Epithelial cell of proximal tubule (primary cell): Measurements from ENCODE around the gene UBL7. TPM values are rescaled to one million over a fixed set of nuclear protein-coding genes. Genes with fewer than 3 reads are reported as not detected.
A peak's percentile ranks its signal among the peaks of the same experiment; 100 is the strongest.

ENCODE experiments used
- DNase-seq: peaks from one replicate; pipeline ENCODE4 v3.0.0-alpha.2; 2011; ENCODE audit warnings: low read depth
- H3K4me3 ChIP-seq: 2 replicates; pipeline ENCODE4 v1.5.1; 2011; ENCODE audit warnings: low read depth, mild to moderate bottlenecking, low read length
- CTCF ChIP-seq: conservative IDR thresholded peaks from 2 replicates; pipeline ENCODE4 v1.5.1; 2012; ENCODE audit warnings: low read depth, mild to moderate bottlenecking, low read length
- total RNA-seq: library from RNA; depleted of rRNA; stranded (reverse); fragments of >200 nt; gene quantifications from 2 replicates; pipeline ENCODE4 v1.2.3, GENCODE V29; 2015

UBL7 gene
- total RNA-seq, 1 donor from 2014 or later = 57.8 TPM

DNA sequence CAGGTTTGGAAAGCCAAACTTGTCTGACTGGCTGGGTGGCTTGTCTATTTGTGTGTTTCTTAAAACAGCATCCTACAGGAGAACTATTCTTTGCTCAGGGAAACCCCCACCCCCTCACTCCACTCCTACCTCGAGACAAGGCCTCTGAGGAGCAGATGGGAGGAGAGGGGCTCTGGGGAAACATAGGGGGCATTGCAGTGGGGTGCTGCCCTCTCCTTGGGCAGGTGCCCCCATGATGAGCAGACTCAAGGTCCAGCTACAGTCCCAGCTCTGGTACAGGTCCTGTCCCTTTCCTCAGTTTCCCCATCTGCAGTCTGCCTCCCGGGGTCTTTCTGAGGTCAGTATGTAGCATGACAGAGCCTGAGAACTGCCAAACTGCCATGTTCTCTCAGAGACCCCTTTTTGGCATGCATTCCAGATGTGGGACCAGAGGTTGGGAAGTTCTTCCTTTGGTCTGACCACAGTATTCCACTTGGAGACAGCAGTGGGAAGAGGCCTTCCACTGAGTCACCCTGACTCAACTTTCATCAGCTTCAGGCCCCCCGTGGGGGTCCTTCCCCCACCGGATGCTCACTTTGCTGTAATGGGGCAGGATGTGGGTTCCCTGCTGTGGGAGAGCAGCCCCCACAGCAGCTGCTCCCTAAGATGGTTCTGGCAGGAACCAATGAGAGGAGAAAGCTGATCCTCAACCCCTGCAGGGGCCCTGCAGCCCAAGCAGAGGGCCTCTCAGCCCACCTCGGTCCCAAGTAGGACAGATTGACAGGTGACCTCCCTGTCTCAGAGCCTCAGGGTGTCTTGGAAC, 61.2 kb downstream of the UBL7 start:
- H3K4me3 ChIP-seq = no peak overlapping the region
- no peak for TF ChIP-seq CTCF
- DNase-seq = no peak

GRCh38 chr15:74399100-74399499, 61.9 kb downstream of the UBL7 start:
- no peak overlapping the region for H3K4me3 ChIP-seq
- DNase-seq = no peak
- no peak for TF ChIP-seq CTCF

GRCh38 chr15:74398183-74398582, 62.8 kb downstream of the UBL7 start:
- no peak for DNase-seq
- no peak for TF ChIP-seq CTCF
- no peak overlapping the region for H3K4me3 ChIP-seq

DNA sequence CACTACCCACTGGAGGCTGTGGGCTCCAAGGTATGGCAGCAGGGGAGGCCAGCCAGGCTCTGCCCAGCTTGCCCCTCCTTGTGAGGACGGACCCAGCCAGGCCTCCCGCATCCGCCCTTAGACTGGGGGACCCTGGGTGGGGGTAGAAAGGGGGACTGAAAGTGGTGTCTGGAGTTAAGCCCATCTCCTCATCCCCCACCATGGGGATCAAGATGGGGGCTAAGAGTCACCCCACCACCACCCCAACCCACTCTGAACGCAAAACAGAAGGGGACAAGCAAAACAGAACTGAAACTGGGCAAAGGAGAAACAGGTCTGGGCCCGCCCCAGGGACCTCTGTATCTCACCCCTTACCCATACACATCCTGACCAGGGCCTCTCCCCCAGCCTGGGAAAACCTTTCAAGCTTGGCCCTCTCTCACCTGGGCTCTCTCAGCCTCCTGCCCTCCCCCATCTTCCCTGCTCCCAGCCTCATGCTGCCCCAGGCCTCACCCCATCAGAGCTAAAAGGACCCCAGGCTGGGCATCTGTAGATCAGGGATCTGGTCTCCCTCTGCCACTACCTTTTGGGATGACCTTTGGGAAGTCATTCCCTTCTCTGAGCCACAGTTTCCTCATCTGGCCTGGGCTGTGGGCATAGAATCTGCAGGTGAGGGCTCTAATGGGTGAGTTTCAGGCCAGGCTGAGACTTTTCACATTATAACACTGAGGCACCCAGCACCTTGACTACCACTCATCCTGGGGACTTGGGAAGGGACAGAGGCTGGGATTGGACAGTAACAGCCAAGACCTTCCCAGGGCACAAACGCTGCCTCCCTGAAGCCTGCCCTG, 63.5 kb downstream of the UBL7 start:
- no peak for TF ChIP-seq CTCF
- no peak for DNase-seq
- no peak overlapping the region for H3K4me3 ChIP-seq

DNA sequence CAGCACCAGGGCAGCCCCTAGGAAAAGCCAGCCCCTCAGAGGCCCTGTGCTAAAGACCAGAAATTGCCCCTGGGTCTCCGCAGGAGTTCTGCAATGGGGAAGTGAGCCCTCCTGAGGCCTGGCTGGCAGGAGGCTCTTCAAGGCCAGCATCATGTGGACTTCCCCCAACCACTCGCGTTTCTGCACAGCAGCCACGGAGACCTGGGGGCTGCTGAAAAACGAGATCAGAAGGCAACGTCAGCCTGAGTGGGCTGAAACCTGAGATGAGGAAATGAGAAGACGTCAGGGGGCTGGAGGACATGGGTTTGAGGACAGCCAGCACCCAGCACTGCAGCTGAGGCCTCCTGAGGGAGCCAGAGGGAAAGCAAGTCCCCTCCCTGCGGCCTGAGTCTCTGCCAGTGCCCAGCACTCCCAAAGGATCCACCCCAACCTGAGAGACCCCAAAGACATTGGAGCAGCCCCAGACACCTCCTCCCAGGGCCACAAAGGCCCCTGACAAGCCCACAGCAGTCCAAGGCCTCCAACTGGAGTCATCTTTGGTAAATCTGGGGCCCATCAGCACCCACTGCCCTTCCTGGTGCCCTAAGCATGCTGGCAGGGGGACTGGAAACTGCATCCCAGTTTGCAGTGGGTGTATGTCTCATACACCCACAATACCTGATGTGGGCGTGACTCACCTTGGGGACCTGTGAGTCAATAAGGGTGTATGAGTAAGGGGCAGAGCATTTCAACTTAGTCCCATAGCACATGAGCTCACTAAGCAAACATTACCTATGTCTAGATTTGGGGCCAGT, 64.3 kb downstream of the UBL7 start:
- peak; percentile 53 for DNase-seq
- no peak for TF ChIP-seq CTCF
- H3K4me3 ChIP-seq = no peak overlapping the region

DNA sequence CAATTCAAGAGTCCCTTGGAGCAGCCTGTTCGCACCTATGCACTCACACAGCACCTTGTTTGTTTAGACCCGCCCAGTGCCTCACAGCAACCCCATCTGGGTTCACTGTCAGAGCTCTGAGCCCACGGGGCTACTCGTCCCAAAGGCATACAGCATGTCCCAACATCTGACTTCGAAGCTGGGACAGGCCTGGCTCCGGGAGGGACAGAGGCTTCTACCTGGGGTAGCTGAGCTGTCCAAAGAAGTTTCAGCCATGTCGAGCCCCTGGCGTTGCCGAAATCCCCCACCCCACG, 64.9 kb downstream of the UBL7 start:
- TF ChIP-seq CTCF = no peak
- no peak overlapping the region for H3K4me3 ChIP-seq
- DNase-seq = no peak

Other genes starting within 250 kb of the UBL7 start
- gene CCDC33, start 224.8 kb downstream of the UBL7 start, total RNA-seq = 2.5 TPM in 1 of 2 replicates, not detected in the other
- gene CYP11A1, start 93.5 kb downstream of the UBL7 start, total RNA-seq = 0.87 and 2.6 TPM in 2 replicates
- 112 and 113 TPM in 2 replicates for gene SEMA7A, start 27.2 kb downstream of the UBL7 start, total RNA-seq
- 13.3 and 22.4 TPM in 2 replicates for gene ARID3B, start 80.1 kb upstream of the UBL7 start, total RNA-seq
- gene CLK3, start 154.7 kb upstream of the UBL7 start, total RNA-seq = 82.6 and 102 TPM in 2 replicates
- 11.0 and 12.8 TPM in 2 replicates for gene EDC3, start 234.9 kb upstream of the UBL7 start, total RNA-seq